Lung microvascular endothelial cell (primary cell): ENCODE results near the gene RIPPLY1. TPM values are rescaled to one million over a fixed set of nuclear protein-coding genes. Genes with fewer than 3 reads are reported as not detected.

Experiments used
- DNase-seq, 2 donors: peaks; one replicate each; pipeline versions ENCODE4 v3.0.0 to v3.0.0-alpha.2; 2010; ENCODE audit warnings: low read depth in 2 of 2
- total RNA-seq: library from RNA; depleted of rRNA; stranded (reverse); fragments of >200 nt; gene quantifications from 2 replicates; pipeline ENCODE4 v1.2.1, GENCODE V29; 2014

RIPPLY1 gene, protein sequence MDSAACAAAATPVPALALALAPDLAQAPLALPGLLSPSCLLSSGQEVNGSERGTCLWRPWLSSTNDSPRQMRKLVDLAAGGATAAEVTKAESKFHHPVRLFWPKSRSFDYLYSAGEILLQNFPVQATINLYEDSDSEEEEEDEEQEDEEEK
- total RNA-seq, result not detected in 2 replicates

DNA sequence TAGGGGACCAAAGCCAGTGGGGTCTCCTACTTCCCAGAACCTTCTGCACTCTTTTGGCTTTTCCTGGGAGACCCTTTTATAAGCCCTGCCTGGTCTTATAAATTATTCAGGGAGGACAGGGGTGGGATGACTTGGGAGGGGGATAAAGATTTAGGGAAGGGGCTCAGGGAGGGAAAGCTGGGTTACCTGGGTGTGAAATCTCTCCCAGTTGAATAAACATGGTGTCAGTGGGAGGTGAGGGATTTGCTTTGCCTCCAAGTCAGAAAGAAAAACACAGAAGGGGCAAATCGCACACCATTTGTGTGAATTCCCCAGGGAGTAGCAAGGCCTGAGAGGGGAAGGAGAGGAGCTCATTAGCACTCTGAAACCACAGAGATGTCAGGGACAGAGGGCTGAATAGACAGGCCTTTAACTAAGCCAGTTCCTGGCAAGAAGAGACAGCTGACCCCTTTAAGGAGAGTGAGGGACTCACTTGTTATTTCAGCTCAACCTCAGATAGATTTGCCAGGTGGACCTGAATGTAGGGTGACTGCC, at the start of gene RIPPLY1:
Gene RIPPLY1 (minus strand): TSS at position 51 of the 534 bp plus-strand sequence. CDS start 54 bp downstream, outside the sequence.
- DNase-seq, result no peak

DNA sequence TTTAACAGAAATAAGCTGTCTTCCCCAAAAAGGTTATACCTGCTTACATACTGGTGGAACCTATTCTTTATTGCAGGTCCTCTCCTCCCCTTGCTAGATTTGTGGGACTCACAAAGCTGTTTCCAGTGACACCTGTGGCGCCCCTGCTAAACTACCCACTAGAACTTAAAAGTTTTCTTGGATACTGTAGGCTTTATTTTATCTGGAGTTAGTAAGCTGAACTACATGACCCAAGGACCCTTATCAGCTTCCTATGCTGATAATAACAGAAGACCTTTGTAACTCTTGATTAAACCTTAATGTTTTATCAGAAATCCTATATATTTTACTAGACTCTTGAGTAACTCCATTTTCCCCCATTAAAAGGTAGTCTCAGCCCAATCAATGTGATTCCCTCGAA, 49.4 kb upstream of the RIPPLY1 start:
- DNase-seq, result no peak

DNA sequence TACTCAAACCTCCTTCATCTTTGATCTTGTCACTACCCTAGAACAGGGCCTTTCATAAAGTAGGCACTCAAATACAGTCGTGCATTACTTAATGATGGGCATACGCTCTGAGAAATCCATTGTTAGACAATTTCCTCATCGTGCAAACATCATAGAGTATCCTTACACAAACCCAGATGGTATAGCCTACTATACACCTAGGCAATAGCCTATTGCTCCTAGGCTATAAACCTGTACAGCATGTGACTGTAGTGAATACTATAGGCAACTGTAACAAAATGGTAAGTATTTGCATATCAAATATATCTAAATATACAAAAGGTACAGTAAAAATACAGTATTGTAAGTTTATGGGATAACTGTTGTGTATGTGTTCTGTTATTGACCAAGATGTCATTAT, 48.9 kb upstream of the RIPPLY1 start:
- DNase-seq, result no peak

DNA sequence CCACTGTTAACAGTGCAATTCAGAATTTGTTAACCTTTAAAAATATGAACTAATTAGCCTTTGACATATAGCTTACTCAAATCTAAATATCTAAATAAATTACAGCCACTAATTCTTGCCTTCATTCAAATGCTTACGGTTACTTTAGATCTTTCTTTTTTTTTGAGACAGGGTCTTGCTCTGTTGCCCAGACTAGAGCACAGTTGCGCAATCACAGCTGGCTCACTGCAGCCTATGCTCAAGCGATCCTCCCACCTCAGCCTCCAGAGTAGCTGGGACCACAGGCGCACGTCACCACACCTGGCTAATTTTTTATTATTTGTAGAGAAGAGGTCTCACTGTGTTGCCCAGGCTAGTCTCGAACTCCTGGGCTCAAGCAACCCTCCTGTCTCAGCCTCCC, 48.1 kb upstream of the RIPPLY1 start:
- DNase-seq, result no peak

DNA sequence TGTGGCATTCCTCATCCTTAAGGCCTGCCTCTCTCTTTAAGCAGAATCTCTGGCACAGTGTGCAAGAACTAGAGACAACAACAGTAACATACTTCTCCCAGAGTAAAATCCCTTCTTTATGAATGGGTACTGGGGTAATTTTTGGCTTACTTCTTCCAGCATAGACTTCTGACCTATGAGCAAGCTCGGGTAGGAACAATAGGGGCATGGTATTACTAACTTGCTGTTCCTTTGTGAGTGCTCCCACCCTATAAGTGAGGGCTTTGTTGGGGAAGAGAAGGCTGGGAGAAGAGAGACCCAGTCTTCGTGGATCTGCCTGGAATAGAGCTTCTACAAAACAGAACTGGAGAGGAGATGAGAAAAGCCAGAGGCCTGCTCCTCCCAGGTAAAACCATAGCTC, 47.2 kb upstream of the RIPPLY1 start:
- no peak for DNase-seq

DNA sequence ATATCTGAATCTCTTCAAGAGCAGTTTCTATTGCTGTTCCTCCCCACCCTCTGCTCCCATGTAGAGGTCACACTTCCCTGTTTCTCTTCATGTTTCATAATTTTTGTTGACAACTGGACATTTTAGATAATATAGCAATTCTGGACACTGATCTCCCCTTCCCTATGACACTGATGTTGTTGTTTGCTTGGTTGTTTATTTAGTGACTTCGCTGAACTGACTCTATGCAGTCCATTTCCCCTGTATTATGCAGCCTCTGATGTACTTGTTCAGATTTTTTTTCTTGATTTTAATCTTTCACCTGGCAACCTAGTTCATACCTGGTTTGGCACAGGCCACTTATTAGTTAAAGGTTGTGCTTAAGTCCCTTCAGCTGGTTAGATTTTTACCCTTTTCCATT, 46.2 kb upstream of the RIPPLY1 start:
- DNase-seq, result no peak

DNA sequence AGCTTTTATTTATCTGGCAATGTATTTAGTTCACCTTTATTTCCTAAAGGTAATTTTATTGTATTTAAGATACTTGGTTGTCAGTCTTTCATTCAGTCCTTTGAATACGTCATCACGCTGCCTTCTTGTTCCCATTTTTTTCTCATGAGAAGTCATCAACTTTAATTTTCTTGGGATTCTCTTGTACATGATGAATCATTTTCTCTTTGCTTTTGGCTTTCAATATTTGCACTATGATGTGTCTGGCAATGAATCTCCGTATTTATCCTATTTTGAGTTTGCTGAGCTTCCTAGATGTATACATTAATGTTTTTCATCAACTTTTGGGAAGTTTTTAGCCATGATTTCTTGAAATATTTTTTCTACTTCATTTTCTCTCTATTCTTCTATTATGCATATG, 45.5 kb upstream of the RIPPLY1 start:
- DNase-seq, result no peak

DNA sequence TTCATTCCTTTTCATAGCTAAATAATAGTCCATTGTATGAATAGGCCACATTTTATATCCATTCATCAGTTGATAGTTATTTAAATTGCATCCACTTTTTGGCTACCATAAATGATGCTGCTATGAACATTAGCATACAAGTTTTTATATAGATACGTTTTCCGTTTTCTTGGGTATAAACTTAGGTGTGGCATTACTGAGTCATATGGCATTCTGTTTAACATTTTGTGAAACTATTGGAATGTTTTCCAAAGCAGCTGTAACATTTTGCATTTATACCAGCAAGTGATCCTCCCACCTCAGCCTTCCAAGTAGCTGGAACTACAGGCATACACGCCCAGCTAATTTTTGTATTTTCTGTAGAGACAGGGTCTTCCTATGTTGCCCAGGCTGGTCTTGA, 43.3 kb upstream of the RIPPLY1 start:
- DNase-seq, result no peak

DNA sequence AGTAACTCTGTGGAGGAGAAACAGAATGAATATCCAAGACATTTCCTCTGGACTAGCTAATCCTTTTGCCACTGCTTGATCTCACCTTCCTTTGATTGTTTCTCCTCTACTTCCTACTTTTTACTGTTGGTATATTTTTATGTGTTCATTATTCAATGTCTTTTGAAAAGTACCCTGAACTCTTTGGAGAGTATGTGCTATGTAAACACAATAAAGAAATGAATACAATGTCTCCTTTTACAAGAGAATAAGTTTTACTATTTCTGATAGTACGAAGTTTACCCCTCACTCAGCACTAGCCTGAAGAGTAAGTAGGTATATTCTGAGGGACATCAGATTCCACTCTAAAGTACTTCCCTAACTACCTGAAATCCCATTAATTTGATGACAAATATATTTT, 36.9 kb upstream of the RIPPLY1 start:
- no peak for DNase-seq

DNA sequence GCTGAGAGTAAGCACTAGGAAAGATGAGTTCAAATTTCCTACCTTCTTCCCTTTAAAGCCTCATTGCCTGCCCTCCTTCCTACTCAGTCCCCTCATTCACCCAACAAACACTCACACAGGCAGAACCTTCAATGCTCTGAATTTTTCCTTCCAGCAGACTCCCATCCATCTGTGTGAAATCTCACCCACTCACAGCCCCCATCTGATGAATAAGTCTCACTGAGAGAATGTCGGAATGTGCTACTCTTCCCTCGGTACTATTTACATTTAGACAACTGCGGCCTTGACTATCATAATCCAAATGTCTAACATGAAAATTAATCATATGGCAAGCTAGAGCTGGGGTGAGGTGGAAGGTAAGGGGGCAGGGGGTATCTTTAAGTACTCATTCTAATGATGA, 36.4 kb upstream of the RIPPLY1 start:
- DNase-seq, result no peak

DNA sequence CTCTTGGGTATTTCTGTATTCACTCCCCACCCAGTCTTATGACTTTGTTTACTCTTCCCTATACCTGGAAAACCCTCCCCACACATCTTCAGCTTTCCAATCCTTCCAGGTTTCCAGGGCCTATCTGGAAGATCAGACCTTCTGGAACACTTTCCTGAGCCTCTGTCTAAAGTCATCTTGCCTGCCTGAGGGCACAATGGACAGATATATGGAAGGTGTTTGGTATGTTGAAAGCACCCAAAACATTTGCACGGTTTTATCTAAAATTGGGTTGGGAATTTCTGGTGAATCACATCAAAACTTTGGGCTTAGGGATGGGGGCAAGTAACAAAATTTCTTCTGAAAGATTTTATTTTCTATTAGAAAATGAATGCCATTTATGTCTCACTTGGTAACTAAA, 33.1 kb upstream of the RIPPLY1 start:
- DNase-seq, result no peak

DNA sequence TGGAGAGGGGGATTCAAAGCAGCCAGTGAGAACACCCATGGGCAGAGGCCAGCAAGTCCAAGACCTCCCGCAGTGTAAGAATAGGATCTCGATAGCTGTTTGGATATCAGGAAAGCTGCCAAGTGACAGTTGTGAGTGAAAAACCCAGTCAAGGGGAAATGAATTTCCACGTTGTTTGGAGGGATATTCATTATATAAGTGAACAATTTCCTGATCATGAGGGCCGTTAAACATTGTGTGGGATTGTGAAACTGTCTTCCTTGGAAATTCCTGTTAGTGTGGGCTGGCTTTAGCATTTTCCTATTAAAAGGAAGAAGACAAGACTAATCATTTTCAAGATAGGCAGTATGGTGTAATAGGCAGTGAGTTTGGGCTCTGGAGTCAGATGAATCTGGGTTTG, 32.0 kb upstream of the RIPPLY1 start:
- peak; percentile 33 to 38 for DNase-seq

DNA sequence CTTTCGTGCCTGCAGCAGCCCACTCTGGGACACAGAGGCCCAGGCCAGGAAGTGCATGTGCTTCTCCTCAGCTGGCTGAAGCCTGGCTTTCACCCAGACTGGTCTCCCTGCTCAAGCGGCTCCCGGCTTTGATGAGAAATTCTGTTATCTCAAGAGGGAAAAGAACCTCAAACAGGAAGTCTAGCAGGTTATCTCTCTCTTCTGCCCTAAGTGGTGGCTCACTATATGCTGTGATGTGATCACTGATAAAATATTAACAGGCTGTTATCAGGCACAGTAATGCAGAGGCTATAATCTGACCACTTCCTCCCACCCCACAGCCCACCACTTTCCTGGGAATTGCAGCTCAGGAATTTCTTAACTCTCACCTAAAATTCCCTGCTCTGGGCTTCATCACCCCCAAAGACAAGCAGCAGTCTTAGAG, 30.4 kb upstream of the RIPPLY1 start:
- peak in 1 of 2 donors; percentile 8 for DNase-seq

DNA sequence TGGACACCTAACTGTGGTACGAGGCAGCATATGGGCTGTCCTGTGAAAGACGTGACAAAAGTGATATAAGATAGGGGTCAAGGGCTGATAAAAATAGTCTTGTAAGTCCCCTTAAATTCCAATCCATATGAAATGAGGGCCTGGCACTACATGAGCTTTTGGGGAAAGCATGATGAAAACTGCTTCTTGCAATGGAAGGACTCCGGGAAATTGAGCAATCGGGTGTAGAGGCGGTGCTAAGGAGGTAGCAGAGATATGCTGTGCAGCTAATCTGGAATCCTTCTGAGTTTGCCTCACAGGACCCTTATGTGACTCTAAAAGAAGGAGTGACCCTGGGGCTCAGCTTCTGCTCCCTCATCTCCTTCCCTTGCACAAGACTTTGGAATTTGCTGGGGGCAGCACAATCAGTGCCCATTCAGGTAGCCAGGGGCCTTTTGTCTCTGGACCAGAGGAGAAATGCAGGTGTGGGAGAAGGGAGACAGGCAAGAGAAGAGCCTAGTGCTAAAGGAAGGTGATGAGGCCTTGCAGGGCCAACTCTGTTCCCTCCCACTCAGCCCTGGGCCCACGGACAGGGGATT, 29.9 kb upstream of the RIPPLY1 start:
- DNase-seq, result no peak

DNA sequence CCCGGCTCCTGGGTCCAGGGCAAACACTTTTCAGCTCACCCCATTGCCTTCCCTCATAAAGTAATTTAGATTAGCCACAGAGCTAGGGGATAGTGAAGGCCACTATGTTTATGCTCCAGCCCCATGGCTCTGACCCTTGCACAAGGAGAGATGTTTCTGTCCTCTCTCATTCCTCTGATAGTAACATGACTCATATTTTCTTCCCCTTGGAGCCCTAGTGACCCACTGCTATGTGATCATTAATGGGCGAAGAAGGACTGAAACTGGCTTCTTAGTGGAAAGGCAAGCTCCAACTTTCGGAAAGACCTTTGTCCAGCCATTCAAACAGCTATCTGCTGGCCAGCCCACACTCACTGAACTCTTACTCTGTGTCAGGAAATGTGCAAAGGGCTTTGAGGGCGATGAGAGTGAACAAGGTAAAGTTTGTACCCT, 29.4 kb upstream of the RIPPLY1 start:
- peak in 1 of 2 donors; percentile 8 for DNase-seq

DNA sequence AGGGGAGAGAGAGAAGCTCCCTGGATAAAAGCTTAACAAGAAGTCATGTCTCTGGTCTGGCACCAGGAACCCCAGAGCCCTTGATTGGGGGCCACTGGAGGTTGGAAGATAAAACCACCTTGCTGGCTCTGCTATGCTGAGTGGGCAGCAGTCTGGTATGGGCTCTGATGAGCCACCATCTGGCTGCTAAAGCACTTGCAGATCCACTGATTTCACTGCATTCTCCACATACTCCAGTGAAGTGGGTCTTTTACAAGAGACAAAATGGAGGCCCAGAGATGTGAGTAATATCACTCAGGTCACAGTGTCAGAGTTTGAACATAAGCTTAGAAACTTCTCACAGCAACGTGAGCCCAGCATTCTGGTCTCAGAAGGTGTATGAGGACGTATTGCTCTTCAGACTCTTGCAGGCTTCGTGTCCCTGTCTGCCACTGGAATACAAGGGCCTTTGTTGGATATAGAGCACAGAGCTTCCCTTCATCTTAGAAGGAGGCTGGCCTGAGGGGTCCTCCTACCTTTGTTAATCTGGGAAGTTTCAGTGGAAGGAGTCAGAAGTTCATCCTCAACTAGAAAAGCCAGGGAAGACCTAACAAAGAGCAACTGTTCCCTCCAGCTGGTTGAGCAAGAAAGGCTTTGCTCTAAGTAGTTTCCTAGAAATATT, 28.8 kb upstream of the RIPPLY1 start:
- DNase-seq, result no peak

DNA sequence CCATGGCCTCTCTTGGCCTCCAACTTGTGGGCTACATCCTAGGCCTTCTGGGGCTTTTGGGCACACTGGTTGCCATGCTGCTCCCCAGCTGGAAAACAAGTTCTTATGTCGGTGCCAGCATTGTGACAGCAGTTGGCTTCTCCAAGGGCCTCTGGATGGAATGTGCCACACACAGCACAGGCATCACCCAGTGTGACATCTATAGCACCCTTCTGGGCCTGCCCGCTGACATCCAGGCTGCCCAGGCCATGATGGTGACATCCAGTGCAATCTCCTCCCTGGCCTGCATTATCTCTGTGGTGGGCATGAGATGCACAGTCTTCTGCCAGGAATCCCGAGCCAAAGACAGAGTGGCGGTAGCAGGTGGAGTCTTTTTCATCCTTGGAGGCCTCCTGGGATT, 25.1 kb upstream of the RIPPLY1 start:
- no peak for DNase-seq

DNA sequence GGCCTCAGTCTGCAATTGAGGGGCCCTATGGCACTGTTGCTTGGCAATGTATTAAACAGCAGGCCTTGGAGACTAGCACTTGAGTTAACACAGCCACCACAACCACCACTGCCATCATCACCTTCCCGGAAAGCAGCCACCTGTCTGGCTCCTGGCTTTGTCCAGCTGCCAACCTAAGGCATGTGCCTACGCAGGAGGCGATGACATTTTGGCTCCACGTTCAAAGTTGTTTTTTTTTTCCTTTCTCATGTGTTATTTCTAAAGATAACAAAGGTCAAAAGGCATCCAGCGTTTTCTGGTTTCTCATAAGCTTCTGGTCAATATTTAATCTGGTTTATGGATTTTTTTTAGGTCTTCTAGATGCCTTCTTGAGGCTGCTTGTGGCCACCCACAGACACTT, 24.6 kb upstream of the RIPPLY1 start:
- no peak for DNase-seq

DNA sequence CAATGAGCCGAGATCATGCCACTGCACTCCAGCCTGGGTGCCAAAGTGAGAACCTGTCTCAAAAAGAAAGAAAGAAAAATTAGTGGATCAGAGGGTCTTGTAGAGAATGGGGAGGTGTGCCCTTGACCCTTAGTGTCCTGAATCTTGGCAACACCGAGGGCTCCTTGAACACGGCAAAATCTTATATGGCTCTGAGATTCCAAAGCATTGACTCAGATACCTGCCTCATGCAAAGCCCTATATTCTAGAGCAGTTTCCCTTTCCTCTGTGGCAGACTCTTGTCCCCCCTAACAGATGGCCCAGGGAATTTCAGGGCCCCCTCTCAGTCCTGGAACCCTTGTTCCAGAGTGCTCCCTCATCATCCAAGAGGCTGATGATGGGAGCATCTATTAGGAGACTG, 23.9 kb upstream of the RIPPLY1 start:
- no peak for DNase-seq

DNA sequence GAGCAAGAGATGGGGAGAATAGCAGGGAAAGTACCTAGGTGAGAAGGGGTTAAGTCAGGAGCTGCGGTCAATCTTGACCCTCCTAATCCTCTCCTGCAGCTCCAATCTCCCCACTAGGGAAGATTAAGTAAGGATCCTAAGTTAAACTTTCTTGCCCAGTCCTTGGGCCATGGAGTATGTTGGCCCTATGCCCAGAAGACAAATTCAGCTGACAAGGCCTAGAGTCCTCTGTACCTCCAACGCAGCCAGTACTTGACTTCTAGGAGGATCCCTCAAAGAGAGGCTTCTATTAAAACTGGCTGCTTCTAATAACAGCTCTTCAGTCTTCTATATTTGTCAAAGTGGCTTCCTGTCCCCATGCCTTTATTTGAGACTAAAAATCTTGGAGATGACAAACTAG, 18.5 kb upstream of the RIPPLY1 start:
- no peak for DNase-seq

DNA sequence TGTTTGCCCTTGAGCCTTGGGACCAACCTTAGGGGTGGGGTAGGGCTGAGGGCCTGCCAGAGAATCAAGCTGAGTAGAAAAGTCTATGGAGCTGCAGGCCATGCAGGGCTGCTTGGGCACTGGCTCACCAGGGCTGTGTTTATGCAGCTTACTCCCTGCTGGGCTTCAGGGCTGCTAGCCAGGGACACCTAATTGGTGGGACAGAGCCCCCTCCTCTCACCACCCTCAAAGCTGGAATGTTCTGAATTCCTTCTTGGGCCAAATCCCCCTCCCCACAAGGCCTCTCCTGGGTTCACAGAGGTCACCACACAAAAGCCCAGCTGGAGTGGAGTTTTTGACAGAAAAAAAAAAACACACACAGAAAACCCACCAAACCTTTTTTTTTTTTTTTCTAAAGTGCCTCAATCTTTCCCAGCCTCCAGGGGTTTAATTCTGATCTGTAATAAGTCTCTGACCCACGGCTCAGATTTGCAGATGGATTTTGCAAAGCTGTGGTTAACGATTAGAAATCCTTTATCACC, 16.9 kb upstream of the RIPPLY1 start, which contains the start of gene CLDN2:
Gene CLDN2 (plus strand): TSS at position 471 of the 521 bp plus-strand sequence. CDS start 7,827 bp downstream, outside the sequence.
- no peak for DNase-seq

DNA sequence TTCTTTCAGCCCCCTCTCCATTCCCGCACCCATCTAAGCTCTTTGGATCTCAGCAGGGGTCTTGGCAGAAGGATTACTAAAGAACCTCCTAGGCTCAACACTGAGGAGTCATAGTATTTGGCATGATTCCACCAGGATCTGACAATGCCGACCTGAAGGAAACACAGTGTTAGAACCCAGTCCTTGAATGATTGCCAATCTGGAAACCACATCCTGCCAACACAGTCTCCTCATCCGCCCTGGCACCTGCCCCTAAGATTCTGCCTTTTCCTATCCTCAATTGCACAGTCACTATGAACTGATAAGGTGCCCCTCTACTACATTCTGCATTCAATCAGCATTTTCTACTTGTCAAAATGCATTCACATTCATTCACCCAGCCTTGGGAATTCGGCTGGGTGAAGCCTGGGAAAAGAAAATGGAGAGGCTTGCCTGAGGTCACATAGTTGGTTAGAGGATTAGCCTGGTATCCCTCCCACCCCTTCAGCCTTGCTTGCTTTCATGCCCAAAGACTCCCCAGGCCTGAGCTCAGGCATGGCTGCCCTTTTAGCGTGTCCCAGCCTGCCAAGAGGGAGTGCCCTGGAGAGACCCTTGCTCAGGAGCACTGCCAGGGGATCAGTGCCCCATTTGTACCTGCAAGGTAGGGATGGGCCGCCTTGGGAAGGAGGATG, 14.8 kb upstream of the RIPPLY1 start:
- DNase-seq, result peak in 1 of 2 donors; percentile 83
